ENCODE measurements around the gene PBX1.

Gene PBX1

GRCh38 chr1:164671323-164671965 lies 112.5 kb downstream of the PBX1 start:
- no peak for DNase-seq (ENCODE audit: low read depth in 2 of 2)
- TF ChIP-seq, protein P1, sequence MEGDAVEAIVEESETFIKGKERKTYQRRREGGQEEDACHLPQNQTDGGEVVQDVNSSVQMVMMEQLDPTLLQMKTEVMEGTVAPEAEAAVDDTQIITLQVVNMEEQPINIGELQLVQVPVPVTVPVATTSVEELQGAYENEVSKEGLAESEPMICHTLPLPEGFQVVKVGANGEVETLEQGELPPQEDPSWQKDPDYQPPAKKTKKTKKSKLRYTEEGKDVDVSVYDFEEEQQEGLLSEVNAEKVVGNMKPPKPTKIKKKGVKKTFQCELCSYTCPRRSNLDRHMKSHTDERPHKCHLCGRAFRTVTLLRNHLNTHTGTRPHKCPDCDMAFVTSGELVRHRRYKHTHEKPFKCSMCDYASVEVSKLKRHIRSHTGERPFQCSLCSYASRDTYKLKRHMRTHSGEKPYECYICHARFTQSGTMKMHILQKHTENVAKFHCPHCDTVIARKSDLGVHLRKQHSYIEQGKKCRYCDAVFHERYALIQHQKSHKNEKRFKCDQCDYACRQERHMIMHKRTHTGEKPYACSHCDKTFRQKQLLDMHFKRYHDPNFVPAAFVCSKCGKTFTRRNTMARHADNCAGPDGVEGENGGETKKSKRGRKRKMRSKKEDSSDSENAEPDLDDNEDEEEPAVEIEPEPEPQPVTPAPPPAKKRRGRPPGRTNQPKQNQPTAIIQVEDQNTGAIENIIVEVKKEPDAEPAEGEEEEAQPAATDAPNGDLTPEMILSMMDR (IDR thresholded peaks at IDR 0.05; ENCODE audit: low read depth, low read length), result no peak
- no peak overlapping the region for H3K4me3 ChIP-seq (replicated peaks in 1 of 2; ENCODE audit: low read depth in 2 of 2, low read length in 2 of 2)

DNA sequence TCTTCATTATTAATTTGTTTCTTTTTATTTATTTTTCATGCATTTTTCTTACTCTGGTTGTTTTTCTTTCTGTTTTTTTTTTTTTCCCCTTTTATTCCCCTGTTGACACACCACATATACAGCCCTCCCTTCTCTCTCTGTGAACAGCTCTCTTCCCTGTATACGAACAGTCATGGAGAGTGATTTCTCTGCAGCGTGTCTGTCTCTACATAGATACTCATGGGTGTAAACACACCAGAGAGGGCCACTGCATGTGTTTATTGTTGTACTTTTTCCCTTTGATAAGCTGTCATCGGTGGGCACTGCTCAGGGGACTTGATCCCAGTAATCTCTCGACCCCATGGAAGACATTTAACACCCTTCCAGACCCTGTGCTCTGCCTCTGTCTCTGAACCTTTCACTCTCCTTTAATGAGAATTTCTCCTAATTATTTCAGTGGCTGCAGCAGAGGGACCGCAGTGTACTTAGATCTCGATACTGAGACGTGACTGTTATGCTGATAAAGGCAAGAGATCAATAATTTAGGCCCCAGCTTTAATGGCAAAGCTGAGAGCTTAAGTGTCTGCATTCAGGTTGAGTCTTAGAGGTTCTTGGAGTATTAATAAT lies 113.1 kb downstream of the PBX1 start:
- TF ChIP-seq, protein P1 (IDR thresholded peaks at IDR 0.05; ENCODE audit: low read depth, low read length), result no peak
- DNase-seq (ENCODE audit: low read depth in 2 of 2), result no peak
- H3K4me3 ChIP-seq (replicated peaks in 1 of 2; ENCODE audit: low read depth in 2 of 2, low read length in 2 of 2), result no peak overlapping the region

GRCh38 chr1:164672588-164672987 lies 113.6 kb downstream of the PBX1 start:
- H3K4me3 ChIP-seq (replicated peaks in 1 of 2; ENCODE audit: low read depth in 2 of 2, low read length in 2 of 2), result no peak overlapping the region
- TF ChIP-seq, protein P1 (IDR thresholded peaks at IDR 0.05; ENCODE audit: low read depth, low read length), result no peak
- DNase-seq (ENCODE audit: low read depth in 2 of 2), result no peak

DNA sequence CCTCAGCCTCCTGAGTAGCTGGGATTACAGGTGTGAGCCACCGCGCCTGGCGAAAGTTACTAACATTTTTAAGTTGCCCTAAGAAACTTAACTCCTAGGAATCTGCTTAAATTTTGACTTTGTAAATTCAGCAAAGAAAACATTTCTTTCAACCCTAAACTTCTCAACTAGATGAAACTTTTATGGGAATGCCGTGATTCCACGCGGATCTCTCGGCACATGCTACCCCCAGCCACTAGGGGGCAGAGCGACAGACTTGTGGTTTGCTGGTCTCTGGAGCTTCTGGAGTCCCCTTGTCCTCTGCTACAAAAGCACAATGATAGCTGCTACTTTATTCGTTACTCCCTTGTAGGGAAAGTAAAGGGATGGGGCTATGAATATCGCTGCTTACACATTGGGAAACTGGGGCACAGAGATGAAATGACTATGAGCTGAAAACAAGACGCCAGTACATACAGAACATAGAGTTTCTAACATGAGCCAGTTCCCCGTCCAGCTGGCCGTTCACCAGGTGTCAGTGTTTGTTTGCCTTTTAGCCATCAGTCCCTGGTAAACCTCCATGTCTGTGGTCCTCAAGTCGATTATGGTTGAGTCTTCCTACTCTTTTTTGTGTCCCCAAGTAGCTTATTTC lies 114.7 kb downstream of the PBX1 start:
- no peak overlapping the region for H3K4me3 ChIP-seq (replicated peaks in 1 of 2; ENCODE audit: low read depth in 2 of 2, low read length in 2 of 2)
- TF ChIP-seq, protein P1 (IDR thresholded peaks at IDR 0.05; ENCODE audit: low read depth, low read length), result peak; percentile 57
- peak in 1 of 2 donors; percentile 22 for DNase-seq (ENCODE audit: low read depth in 2 of 2)

- no peak overlapping the region for H3K4me3 ChIP-seq (replicated peaks in 1 of 2; ENCODE audit: low read depth in 2 of 2, low read length in 2 of 2)
- peak in 1 of 2 donors; percentile 24 for DNase-seq (ENCODE audit: low read depth in 2 of 2)
- TF ChIP-seq, protein P1 (IDR thresholded peaks at IDR 0.05; ENCODE audit: low read depth, low read length), result no peak
These were observed 116.4 kb downstream of the PBX1 start for GRCh38 chr1:164675342-164675904.

DNA sequence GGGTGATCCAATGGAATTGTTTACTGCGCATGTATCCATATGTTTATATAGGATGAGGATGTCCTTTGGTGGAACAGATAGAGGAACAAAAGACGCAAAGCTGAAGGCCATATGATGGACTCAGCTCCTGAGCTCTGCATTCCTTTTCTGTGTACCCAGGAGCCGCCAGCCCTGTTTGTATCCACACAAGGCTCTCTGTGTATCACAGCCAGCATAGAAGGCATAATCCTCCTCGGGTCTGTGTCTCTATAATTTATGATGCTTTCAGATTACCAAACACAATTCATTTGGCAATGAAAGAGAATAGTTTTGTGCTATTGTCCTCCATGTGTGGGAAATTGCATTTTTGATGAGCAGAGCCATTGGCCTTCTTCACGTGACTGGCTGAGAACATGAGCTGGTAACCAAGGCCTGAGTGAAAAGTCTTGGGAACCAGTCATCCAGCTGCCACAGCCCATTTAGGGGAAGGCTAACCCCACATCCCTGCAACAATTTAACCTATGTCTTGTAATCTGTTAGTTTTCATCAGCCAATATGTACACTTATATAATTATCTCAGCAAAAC lies 119.2 kb downstream of the PBX1 start:
- TF ChIP-seq, protein P1 (IDR thresholded peaks at IDR 0.05; ENCODE audit: low read depth, low read length), result no peak
- no peak overlapping the region for H3K4me3 ChIP-seq (replicated peaks in 1 of 2; ENCODE audit: low read depth in 2 of 2, low read length in 2 of 2)
- no peak for DNase-seq (ENCODE audit: low read depth in 2 of 2)
